ENCODE data around the gene HOXA3.

Gene HOXA3

DNA sequence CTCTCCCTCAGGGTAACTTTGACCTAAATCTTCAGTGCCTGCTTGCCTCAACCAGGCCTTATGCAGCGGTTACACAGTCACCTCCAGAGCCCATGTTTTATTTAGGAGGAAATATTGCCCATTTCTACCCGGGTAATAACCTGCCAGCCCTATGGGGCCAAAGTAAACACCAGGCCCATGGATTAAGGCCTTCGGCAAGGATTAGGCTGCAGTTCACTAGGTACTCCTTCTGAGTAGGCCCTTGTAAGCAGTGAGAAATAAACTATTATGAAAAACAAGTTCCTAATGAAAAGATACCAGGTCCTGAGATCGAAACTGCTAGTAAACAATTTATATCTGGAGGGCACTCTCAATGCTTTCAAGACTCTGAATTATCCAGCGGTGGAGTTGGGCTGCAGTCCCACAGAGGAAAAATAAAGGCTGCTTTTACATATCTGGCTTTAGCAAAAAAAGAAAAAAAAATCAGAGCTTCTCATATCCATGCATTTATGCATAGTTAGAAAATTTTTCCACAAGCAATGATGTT lies 25.5 kb upstream of the HOXA3 start:
- DNase-seq = no peak

DNA sequence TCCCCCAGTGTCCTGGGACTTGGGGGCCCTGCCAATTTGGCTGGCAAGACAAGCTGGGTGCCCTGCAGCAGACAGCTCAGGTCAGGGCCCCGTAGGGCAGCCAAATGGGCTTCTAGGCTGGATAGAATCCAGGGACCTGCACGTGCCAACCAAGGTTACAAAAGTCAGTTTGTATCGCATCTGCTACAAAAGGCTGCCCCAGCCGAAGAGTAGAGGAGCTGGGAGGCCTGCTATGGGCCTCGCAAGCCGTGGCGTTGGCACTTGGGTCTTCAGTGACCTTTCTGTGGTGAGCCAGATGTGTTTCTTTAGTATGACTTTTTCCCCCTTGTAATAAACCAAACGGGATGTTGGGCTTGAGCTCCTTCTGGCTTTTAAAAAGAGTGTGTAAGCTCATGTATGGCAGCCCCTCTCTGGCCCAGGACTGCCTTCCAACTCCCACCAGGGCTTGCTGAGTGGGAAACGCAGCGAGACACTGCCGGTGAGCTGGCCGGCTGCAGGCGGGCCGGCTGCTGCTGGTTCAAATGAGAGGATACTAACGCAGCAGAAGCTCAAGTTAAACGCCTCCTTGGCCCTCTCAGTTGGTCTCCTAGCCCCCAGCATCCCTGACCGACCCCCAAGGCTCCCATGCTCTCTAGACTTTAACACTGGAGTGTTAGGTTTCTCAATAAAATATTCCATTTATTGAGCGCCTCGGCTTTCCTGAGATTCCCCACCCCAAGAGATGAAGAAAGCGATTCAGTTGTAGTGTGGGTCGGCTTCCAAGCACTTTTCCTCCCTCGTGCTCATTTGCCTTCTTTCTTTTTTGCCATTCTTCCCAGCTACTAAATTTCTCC lies 24.8 kb upstream of the HOXA3 start:
- no peak for DNase-seq

DNA sequence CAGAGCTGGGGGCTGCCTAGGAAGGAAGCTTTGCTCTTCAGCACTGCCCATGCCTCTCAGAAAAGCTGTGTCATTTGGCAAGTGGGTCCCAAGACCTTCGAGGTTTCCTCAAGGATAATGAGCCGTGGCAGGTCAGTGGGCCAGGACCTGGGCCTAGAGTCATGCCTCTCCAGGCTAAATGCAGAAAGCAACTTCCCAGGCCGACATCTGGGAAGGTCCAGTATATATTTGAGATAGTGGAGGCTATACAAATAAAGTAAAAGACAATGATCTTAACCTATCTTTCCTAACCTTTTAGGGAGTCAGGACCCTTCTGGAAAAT lies 24.1 kb upstream of the HOXA3 start:
- no peak for DNase-seq

DNA sequence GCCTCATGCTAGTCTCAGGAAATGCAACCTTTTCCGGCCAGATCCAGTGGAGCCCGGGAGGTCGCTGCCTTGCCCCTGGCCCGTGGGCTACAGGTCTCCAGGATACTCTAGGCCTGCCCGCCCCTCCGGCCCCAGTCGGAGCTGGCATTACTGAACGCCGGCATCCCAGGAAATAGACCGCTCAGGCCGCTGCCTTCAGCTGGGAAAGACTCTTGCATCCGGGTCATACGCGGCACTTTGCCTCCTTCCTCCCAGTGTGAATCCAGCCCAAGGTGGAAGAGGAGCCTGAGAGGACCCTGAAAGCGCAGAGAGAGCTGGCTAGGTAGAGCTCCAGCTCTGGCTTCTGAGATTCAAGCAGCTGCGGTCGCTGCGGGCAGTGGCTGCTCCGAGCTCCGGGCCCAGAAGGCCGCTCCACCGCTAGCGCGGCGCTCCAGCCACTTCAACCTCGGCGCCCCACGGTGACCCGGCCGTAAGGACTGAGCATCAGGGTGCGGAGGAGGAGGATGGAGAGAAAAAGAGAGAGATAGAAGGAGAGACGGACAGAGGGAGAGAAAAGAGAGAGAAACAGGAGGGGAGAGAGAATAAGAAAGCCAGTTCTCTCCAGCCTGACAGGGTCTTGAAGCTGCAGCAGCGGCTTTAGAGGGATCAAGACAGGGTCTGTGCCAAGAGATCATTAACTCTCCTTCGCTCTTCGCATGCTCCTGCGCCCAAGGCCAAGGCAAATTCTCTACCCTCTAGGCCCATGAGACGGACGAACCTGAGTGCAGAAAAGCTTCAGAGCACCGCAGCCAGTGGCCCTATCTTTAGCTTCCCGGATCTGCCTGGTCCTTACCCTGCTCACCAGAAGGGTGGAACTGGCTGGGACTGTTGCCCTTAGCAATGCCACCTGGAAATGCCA lies 23.5 kb upstream of the HOXA3 start:
- no peak for DNase-seq

DNA sequence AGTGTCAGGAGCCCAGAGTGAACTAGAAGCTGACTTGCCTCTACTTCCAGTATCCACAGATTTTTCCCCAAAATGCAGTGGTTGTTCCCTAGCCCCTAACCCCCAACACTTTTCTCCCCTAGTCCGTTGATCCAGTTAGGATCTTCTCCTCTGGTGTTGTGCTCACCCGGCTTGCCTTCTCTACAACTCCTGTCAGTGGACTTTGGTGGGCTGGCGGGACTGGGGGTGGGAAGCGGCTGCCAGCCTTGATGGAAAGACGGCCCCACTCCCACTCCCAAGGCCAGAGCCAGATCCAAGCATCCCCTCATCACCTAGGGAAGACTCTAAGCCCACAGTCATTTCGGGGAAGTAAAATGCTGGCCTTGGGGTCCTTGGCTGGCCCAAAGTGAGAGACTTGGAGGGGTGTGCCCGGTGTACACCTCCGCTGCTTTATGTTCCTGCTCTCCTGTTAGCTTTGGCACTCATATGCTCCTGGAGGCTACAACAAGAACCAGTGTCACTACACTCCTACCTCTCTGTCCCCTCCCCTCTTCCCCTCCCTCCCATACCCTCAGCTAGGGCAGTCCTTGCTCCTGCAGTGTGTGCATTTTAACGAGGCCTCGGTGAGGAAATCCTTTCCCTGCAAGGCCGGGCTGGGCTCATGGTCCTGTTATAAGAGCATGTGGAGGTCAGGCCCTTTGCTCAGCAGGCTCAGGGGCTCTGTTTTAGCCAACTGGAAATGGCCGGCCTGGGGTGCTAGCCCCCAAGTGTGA lies 22.7 kb upstream of the HOXA3 start:
- DNase-seq = no peak

DNA sequence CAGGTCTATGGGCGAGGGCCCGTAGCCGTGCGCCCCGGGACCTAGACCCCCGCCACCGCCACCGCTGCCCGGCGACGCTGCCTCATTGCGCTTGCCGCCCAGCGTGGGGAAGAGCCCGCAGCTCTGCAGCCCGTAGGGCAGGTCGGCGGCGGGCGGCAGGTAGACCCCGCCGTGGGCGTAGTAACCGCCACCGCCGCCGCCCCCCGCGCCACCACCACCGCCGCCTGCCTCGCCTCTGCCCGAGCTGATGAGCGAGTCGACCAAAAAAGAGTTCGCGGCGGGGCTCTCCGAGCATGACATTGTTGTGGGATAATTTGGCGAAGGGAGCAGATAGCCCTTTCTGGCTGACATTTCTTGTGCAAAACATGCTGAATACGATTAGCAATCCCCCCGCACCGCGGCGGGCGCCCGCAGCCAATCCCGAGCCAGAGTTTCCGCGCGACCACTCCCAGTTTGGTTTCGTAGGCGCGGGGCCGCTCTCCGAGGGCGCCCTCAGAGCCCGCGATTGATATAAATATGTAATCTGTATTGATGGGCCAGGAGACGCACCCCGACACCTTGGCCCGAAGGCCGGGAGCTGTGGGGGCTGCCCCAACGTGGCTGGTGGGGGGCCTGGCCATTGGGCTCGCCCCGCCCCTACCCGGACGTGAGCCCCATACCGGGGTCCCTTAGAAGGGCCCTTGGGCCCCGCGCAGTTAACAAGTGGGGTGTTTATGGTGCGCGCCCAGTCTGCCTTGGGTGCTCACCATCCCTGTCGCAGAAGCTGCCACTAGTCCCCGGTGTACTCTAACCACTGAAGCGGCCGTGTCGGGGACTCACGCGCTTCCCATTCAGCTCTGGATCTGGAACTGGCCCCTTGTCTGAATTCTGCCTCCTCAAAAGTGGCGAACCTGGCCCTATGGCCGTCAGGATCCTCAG lies 21.8 kb upstream of the HOXA3 start, which contains the start of gene HOXA10:
HOXA10 (minus strand) TSS at position 365 of the 918 bp plus-strand sequence; CDS start at position 351, 14 bp downstream.
- no peak for DNase-seq

DNA sequence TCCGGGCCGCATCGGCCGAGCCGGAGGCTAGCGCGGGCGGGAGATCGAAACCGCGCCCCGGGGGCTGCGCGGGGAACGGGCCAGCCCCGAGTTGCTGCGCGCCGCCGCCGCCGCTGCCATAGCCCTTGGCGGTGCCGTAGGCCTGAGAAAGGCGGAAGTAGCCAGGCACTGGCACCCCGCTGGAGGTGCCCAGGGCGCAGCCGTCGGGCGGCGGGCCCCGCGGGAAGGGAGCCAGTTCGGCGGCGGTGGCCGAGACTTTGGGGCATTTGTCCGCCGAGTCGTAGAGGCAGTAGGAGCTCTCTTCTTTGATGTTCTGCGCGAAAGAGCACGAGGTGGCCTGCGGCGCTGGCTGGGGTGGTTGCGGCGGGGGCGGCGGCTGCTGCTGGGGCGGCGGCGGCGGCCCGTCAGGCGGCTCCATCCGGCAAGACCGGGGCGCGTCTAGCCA lies 21.1 kb upstream of the HOXA3 start:
- DNase-seq = no peak

DNA sequence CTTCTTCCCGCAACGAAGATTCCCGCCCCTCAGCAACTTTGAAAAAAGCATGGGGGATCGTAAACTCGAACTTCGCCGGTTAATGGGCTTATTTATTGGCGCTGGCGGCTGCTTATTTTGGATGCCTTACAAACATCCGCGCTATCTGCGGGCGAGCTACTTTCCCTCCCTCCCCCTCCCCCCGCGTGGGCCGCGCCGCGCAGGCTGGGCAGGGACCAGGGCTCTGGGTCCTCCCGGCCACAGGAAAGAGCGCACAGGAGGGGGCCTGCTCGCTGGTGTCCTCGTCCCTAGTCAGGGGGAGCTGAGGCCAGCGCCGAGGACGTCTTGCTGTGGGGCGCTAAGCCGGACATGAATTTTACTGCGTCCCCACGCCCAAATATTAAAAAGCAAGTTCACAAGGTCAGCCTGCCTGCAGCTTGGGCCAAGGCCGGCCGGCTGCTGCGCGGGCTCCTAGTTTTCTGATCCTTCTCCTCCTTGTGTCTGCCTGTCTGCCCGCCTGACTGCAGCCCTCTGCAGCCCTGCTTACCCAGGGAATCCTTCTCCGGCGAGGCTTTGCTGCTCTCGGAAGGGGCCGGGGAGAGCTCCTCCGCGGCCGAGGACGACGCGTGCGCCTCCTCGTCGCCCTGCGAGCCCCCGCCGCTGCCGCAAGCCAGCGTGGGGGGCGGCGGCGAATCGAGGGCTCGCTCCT lies 20.6 kb upstream of the HOXA3 start:
- no peak for DNase-seq

DNA sequence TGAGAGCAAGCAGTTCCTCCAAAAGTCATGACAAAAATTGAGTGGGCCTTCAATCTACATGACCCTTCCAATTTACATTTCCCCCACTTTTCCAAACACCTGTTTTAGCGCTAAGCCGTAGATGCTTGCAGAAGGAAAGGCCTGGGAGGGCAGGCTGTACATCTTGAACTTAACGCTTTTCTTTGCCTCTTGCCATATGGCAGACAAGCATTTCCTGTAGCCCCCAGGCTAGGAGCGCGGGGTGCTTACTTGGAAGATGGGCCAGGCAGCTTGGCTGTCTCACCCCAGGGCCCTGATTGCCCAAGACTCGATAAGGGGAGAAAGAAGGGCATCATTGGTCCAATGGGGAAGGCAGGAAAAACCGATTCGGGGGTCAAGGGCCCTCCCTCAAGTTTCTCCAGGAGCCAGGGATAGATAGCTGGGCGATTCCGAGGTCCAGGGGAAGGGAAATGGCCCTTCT lies 20.0 kb upstream of the HOXA3 start:
- no peak for DNase-seq

DNA sequence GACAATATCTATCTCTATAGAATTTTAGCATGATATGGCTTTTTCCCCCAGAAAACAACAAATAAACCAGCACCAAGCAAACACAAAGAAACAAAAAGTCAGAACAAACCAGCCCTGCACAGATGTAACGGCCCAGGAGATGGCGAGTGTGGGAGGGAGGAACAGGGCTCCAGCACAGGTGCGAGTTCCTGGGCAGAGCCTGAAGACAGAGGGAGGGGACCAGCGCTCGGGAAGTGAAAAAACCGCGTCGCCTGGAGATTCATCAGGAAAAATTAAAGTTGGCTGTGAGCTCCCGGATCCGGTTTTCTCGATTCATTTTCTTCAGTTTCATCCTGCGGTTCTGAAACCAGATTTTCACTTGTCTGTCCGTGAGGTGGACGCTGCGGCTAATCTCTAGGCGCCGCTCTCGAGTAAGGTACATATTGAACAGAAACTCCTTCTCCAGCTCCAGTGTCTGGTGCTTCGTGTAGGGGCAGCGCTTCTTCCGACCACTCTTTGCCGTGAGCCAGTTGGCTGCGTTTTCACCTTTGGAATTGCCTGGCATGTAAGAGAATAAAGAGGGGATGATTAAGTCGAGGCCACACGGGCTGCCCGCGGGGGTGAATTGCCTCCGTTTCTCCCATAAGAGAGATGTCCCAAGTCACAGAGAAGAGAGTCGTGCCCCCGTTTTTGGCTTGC lies 19.4 kb upstream of the HOXA3 start:
- DNase-seq = no peak

DNA sequence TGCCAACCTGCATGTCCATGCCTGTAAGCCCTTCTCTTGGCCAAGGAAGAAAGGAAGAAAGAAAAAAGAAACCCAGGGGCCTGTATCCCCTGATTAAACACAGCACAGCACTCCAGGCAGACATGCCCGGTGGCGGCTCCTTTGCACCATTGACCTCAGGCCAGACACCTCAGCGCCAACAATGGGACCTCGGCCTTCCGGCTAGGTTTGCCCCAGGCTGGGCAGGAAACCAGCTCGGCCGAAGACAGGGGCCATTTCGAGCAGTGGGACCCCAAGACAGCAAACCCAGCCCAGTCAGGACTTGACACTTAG lies 18.9 kb upstream of the HOXA3 start:
- no peak for DNase-seq

DNA sequence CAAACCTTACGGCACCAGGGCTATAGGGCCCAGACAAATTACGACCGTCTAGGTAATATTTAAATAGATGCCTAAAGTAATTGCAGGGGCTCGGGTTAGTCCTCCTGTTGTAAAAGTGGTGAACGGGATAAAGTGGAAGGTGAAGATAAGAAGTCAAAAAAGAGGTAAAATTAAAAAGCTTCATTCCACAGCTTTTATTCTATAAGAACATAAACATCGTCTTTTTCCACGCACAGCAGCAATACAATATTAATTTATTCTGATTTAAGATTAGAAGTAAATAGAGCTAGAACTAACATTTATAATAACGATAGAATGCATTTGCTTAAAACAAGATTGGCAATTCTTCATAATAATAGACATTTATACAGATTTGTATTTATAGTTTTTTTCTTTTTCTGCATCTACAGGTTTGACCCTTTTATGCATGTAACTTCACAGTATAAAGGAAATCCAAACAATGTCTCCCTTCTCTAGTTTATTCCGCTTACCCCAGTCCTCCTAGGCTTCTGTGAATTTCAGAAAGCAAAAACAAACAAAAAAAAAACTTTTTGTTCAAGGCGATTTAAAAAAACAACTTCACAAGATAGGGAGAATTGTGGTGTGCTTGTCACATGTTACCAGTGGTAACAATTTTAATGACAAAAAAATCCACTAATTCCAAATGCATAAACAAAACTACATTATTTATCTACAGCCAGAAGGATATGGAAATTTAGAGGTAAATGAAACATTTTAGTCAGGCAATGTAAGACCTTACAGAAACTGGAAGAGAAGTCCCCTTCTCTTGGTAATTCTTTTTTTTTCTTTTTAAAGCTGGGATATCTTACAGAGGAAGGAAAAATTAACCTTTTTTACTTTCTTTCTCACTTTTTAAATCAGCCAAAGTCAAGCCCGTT lies 18.3 kb upstream of the HOXA3 start:
- no peak for DNase-seq

DNA sequence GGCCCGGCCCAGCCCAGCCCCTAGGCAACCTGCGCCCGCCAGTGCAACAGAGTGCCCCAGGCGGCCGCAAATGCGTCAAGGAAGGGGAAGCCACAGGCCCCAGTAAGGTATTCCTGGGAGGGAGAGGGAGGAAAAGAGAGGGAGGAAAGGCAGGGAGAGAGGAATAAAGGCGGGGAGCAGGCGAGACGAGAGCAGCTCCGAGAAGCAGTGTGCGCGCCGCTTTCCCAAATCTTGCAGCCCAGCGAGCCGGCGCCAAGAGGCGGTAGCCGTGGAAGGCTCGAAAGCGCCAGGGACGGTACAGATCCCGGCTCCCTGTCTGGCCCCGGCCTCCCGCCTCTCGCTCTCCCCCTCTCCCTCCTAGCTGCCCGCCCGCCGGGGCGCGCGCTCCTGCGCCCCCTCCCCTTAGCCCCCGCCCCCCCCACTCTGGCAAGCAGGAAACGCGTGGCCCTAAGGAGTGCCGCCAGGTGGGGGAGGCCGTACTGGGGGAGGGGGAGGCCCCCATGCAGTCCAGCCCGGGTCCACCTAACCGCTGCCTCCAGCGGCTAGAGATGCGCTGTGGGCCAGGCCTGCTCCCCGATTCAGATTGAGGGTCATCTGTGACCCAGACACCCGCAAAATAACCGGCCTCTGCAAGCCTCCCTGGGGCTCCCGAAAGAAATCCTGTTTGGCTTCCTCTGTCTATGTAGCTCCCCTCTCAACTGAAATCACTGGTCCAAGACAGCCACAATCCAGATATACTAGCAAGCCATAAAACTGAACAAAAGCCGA lies 17.5 kb upstream of the HOXA3 start:
- DNase-seq = no peak

DNA sequence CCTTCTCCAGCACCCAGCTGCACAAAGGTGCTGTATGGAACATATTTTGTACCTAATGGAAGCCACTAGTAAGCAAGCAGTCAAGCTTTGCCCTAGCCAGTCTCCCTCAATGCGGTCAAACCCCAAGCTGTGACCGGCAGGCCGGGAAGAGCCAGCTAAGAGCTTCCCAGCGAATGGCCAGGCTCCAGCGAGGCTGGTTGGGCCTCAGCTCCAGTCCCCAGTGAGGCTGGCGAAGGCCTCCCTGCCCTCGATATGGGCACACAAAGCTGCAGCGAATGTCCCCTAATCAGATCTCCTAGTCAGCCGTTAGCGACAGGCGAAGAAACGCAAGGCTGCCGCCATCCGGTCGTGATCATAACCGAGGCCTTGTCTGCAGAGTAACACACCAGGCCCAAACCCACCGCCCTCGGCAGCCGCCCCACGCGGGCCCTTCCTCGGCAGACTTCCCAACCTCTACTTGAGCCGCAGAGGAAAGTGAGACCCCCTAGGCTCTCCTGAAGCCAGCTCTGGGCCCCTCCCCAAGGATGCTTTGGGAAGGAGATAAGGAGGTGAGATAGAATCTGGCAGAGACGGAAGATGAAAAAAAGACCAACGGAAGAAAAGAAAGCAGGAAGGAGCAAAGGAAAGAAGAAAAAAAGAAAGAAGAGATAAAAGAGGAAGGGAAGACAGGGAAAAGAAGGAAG lies 16.0 kb upstream of the HOXA3 start:
- DNase-seq = peak in 1 of 2 donors; percentile 55

DNA sequence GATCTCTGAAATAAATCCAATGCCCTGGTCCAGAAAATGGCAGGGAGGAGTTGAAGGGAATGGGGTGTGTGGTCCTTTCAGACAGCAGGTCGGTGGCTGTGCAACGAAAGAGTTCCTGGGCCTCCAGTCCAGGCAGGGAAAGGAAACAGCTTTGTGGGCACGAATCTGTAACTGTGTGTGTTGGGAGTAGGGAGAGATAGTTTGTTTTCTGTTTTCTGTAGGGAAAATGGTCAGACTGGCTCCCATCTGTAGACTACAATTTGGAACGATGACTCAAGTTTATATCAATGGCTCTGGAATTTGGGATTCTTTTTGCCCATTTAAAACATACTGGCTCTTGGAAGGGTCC lies 15.5 kb upstream of the HOXA3 start:
- DNase-seq = no peak

DNA sequence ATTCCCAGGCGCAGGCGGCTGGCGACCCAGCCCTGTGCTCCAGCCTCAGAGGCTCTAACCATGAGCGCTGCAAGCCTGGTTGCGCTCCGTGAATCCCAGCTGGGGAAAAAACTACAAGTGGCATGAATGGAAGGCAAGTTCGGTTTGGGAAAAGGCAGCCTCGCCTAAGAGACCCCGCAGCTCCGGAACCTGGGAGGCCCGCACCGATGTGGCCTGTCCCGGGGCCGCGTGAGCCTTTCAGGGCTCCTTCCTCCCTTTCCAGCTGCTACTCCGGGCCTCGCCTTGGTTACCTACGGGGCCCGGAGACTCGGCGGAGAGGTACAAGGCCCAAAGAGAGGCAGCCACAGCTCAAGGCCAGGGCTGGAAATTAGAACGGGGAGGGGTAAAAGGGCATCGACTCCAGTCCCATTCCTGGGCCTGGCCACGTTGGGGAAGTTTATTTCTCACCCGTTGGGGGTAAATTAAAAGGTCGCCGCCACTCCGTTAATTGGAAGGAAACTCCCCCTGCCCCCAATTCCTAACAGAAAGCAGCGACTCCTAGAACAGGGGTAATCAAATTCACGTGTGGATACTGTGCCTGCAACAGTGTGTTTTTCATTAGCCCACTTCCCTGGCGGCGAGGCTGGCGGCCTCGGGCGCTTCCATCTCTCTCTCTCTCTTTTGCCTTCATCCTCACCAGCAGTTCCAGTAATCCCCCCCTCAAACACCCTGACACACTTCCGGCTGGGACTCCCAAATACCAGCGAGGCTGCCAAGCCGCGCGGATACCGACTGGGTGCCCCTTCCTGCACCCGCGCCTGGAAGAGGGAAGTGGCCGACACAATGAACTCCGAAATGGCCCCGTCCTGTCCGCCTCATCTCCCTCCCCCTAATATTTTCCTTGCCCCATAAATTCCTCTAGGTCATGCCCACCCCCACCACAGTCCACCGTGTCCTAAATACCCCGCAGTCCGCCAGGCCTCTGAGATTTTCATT lies 14.4 kb upstream of the HOXA3 start:
- peak in 1 of 2 donors; percentile 42 for DNase-seq

DNA sequence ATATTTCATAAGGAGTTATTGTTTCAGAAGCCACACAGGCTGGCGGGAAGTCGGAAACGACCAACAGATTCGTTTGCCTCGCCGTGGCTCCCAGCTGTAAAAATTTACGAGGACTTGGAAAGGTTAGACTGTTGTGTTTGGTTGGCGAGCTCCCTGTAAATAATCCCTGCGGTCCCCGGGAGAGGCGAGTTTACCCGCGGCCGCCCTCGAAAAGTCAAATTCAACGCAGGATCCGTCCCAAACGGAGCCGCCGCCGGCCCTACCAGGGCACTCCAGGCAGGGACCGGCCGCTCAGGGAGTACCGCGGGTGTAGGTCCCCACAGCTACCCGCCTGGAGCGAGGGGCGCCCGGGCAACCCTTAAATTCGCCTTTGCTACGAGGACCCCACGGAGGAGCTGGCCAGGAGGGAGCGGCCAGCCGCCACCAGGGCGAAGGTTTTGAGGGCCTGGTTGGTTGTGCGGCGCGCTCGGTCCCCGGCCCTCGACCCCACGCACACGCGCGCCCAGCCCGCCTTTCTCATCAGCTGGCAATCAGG lies 13.7 kb upstream of the HOXA3 start:
- DNase-seq = no peak

Measured in bone marrow (tissue), 2 donors.